Measurements from ENCODE around the gene NFATC4.
"Not testable (repeated sequence)": the region's sequence is repeated elsewhere in the genome, so short reads cannot be mapped to it uniquely, and the experiment has no call there.

The NFATC4 gene

GRCh38 chr14:24368562-24369252 is 723 bp downstream of the NFATC4 start:
- DNase-seq: no peak

- DNase-seq: no peak
Measured at GRCh38 chr14:24369463-24369862, 1.5 kb downstream of the NFATC4 start.

- no peak for DNase-seq
Measured at GRCh38 chr14:24369907-24370687, 2.1 kb downstream of the NFATC4 start.

GRCh38 chr14:24370748-24371147 is 2.8 kb downstream of the NFATC4 start:
- no peak for DNase-seq

- not testable (repeated sequence) for DNase-seq
Measured at GRCh38 chr14:24371605-24372004, 3.6 kb downstream of the NFATC4 start.

DNA sequence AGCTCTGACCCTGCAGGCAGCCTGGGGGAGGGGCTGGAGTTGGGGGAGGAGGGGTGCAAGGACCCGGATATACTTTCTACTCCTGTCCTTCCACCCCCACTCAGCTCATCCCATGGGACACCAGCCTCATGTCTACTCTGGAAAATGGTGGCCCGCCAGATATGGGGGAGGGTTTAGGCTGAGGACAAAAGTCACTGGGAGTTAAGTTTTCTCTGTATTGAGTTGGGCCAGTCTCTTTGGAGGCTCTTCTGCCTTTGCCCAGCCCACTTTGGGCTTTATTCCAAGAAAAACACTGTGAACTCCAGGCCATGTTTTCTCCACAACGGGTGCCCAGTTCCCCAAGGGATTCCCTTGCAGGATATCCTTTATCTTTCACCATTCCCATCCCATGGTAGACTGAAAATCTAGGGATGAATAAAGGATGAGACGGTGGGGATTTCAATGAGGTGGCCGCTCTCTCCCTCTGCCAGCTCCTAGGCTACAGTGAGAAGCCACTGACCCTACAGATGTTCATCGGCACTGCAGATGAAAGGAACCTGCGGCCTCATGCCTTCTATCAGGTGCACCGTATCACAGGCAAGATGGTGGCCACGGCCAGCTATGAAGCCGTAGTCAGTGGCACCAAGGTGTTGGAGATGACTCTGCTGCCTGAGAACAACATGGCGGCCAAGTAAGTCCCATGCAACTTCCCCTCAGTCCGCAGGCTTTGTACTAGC is 4.9 kb downstream of the NFATC4 start:
- DNase-seq: no peak

DNA sequence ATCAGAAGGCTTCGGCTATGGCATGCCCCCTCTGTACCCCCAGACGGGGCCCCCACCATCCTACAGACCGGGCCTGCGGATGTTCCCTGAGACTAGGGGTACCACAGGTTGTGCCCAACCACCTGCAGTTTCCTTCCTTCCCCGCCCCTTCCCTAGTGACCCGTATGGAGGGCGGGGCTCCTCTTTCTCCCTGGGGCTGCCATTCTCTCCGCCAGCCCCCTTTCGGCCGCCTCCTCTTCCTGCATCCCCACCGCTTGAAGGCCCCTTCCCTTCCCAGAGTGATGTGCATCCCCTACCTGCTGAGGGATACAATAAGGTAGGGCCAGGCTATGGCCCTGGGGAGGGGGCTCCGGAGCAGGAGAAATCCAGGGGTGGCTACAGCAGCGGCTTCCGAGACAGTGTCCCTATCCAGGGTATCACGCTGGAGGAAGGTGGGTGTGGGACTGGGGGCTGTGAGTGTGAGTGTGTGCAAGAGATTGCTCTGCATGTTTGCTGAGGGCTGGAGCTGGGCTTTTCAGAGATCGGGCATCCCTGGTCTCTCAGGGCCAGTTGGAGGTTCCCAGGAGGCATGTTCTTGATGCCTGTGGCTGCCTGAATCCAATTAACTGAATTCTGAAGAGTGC is 8.6 kb downstream of the NFATC4 start:
- DNase-seq: no peak

DNA sequence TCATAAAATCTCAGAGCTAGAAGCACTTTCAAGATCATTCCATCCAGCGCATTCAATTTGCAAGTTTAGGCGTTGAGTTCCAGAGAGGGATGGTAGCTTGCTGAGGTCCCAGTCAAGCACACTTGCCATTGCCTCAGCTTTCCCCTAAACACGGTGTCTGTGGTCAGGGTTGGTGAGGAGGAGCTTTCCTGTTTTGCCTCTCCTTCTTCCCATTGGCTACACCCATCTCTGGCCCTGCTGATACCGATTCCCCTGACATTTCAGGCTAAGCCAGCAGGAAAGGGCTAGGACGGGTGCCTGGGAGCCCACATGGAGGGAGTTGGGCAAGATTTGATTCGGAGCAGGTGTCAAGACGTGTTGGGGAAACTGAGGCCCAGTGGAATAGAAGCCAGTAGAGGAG is 9.1 kb downstream of the NFATC4 start:
- no peak for DNase-seq

DNA sequence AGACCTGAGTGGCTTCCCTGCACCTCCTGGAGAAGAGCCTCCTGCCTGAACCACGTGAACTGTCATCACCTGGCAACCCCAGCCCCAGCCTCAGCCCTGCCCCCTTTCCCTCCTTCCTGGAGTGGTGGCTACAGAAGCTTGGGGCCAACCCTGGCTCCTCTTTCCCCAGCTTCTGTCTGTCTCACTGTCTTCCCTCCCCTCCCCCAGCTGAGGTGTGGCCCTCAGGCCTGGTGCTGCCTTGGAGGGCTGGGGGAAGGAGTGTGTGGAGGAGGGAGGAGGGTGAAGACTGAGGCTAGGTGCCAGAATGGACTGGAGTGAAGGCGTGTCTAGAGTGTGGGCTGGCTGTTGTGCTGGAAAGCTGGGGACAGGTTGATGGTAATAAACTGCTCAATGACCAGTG is 9.7 kb downstream of the NFATC4 start:
- no peak for DNase-seq

GRCh38 chr14:24378327-24378726 is 10.3 kb downstream of the NFATC4 start:
- no peak for DNase-seq

DNA sequence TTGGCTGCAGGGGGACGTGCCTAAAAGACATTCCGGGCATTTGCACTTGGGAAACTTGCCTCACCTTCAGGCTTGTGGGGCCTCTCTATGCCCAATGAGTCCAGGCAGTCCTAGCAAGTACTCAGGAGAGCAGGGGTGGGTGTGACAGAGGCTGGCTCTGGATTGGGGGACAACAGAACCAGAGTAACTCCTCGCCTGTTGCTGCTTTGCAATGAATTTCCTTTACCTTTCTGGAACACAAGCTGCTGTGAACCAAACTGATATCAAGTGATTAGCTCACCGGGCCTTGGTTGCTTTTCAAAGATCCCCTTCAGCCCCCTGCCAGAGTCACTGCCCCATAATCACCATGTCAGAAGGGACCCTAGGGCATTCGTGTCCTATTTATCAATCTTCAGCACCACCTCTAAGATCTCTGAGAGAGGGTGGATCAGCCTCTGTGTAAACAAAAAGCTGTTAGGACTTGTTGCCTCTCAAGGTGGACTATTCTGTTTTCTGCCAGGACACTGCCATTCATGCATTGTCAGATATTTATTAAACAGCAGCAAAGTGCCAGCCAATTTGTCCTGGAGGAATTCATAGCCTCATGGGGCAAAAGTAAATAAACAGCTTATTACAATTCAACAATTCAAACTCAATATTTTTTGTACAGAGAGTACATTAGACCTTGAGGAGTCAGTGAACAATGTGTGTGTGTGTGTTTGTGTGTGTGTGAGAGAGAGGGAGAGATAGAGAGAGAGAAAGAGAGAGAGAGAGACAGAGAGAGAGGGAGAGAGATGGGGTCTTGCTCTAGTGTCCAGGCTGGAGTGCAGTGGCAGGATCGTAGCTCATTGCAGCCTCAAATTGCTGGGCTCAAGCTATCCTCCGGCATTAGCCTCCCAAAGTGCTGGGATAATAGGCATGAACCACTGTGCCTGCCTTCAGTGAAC is 11.3 kb downstream of the NFATC4 start:
- no peak for DNase-seq

DNA sequence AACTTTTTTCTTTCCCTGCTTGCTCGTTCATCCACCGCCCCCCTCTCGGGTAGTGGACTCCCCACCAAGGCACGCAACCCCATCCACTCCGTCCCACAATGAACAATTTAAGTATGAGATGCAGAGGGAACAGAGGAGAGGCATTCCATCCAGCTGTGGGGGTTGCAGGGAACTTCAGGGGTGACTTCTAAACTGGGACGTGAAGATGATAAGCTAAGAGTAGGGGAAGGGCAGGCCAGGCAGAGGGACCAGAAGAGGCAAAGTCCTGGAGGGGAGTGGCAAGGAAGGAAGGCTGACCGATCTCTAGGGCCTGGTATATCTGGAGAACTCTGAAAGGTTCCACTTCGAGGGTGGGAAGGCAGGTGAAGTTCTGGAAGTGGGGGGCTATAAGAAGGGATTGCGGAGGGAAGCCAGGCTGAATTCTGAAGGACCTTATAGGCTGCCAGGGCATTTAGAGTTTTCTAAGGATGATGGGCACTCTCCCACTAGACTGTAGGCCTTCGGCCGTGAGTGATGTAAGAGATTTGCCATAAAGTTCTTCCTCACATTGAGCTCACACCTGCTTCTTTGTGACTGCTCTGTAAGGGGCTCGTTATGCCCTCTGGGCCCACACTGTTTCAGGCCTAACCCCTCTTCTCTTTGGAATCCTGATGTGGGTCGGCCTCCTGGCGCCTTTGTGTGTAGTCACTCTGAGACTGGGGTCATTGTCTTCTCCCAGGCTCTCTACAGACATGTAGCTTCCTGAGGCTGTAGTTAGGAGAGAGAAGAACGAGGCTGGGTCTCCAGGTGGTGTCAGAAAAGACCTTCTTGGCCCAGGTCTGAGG is 12.1 kb downstream of the NFATC4 start:
- DNase-seq: no peak

GRCh38 chr14:24381363-24382063 is 13.5 kb downstream of the NFATC4 start:
- no peak for DNase-seq

GRCh38 chr14:24382064-24382371 is 14.0 kb downstream of the NFATC4 start:
- no peak for DNase-seq

GRCh38 chr14:24384169-24384568 is 16.2 kb downstream of the NFATC4 start:
- DNase-seq: no peak

DNA sequence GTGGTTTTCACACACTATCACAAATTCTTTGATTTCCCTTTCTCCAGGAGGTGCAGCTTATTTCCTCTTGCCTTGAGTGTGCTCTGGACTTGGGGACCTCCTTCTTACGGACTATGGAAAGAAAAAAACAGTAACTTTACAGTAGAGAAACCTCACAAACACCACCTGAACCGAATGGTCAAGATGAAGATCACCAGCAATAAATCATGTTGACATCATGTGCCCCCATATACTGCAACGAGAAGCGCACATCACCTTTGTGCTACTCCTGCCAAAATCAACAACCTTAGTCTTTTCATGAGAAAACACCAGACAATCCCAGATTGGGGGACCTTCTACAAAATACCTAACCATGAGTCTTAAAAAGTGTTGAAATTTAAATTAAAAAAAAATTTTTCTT is 17.5 kb downstream of the NFATC4 start:
- no peak for DNase-seq

- no peak for DNase-seq
Measured at GRCh38 chr14:24387009-24387345, 19.0 kb downstream of the NFATC4 start.

DNA sequence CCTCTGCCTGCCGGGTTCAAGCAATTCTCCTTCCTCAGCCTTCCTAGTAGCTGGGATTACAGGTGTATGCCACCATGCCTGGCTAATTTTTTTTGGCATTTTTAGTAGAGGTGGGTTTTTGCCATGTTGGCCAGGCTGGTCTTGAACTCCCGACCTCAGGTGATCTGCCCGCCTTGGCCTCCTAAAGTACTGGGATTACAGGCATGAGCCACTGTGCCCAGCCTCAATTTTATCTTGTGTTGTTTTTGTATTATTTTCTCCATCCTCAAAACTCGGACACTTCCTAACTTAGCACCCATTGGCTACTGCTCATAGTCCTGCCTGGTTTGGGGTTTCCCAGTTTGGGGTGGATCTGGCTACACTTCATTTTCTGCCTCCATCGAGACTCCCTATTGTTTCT is 19.6 kb downstream of the NFATC4 start:
- DNase-seq: not testable (repeated sequence)

DNA sequence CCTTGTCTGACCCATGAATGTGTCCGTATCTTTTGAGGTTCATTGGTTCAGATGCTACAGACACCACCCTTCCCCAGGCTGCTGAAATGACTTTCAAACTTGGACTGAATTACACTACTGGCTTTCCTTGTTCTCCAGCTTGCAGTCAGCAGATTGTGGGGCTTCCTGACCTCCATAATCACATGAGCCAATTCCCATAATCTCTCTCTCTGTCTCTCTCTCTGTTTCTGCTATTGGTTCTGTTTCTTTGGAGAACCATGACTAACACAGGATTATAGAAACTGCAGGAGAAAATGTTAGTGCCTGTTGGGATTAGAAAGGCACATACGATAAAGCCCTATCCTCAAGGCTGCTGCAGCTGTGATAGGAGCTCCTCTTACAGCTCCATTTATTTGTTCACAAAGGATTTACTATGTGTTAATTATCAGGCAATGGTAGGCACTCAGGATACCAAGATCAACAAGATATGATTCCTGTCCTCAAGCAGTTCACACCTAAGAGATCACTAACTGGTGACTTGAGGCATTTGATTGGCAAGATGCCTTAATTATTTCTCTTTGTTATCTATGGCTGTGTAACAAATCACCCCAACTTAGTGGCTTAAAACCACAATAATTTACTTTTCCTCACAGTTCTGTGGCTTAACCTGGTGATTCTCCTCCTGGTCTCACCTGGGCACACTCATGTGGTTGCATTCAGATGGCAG is 20.6 kb downstream of the NFATC4 start:
- no peak for DNase-seq

GRCh38 chr14:24389226-24389848 is 21.4 kb downstream of the NFATC4 start:
- no peak for DNase-seq
